Neural cell (in vitro differentiated cells): ENCODE results near the gene VEGFD. TPM values are rescaled to one million over a fixed set of nuclear protein-coding genes. Genes with fewer than 3 reads are reported as not detected.
"Not testable (repeated sequence)": the region's sequence is repeated elsewhere in the genome, so short reads cannot be mapped to it uniquely, and the experiment has no call there.

ENCODE experiments used
- H2AFZ ChIP-seq: fragments of 200-600, 300-800 bp; sonication (generic), shearing (Covaris generic); 2 replicates; pipeline ENCODE4 v1.6.0; 2014; ENCODE audit warnings: low read depth, mild to moderate bottlenecking, antibody characterized with exemption, low read length, moderate library complexity
- H3F3A ChIP-seq: fragments of 200-600 bp; shearing (Covaris generic); 2 replicates; pipeline ENCODE4 v1.6.1; 2016; ENCODE audit warnings: mild to moderate bottlenecking, moderate library complexity, mixed read lengths, antibody characterized with exemption, low read length; ENCODE audit not compliant: insufficient read depth, poor library complexity, severe bottlenecking
- H3K27ac ChIP-seq: fragments of 200-600, 300-800 bp; sonication (generic), shearing (Covaris generic); 2 replicates; pipeline ENCODE4 v1.5.1; 2014; ENCODE audit warnings: mild to moderate bottlenecking, low read length, moderate library complexity
- H3K27me3 ChIP-seq: fragments of 300-800, 200-600 bp; sonication (generic), shearing (Covaris generic); 2 replicates; pipeline ENCODE4 v1.6.0; 2014; ENCODE audit warnings: mild to moderate bottlenecking, low read depth, low read length, moderate library complexity; ENCODE audit not compliant: insufficient read depth
- H3K36me3 ChIP-seq: fragments of 300-800, 200-600 bp; sonication (generic), shearing (Covaris generic); 2 replicates; pipeline ENCODE4 v1.5.1; 2014; ENCODE audit warnings: mild to moderate bottlenecking, antibody characterized with exemption, low read length, moderate library complexity; ENCODE audit not compliant: insufficient read depth
- H3K4me2 ChIP-seq: fragments of 300-800, 200-600 bp; sonication (generic), shearing (Covaris generic); 2 replicates; pipeline ENCODE4 v1.6.0; 2014; ENCODE audit warnings: mild to moderate bottlenecking, low read length
- H3K4me3 ChIP-seq: fragments of 300-800, 200-600 bp; sonication (generic), shearing (Covaris generic); 2 replicates; pipeline ENCODE4 v1.5.1; 2014; ENCODE audit warnings: mild to moderate bottlenecking, low read length, moderate library complexity
- H3K79me2 ChIP-seq: fragments of 200-600 bp; shearing (Covaris generic); replicated peaks from 2 replicates; pipeline ENCODE4 v1.6.0; 2014; ENCODE audit warnings: mild to moderate bottlenecking, low read length, moderate library complexity; ENCODE audit not compliant: insufficient read depth
- H3K9ac ChIP-seq: fragments of 300-800, 200-600 bp; sonication (generic), shearing (Covaris generic); 2 replicates; pipeline ENCODE4 v1.6.1; 2016; ENCODE audit warnings: mild to moderate bottlenecking, low read length, mixed read lengths
- H3K9me2 ChIP-seq: fragments of 200-600 bp; shearing (Covaris generic); 2 replicates; pipeline ENCODE4 v1.6.1; 2016; ENCODE audit warnings: mild to moderate bottlenecking, low read length, mixed read lengths; ENCODE audit not compliant: insufficient read depth
- H3K9me3 ChIP-seq: fragments of 200-600, 300-800 bp; sonication (generic), shearing (Covaris generic); 2 replicates; pipeline ENCODE4 v1.6.1; 2016; ENCODE audit warnings: mild to moderate bottlenecking, mixed run types, low read length, moderate library complexity, mixed read lengths
- H4K20me1 ChIP-seq: fragments of 200-600 bp; shearing (Covaris generic); 2 replicates; pipeline ENCODE4 v1.6.1; 2016; ENCODE audit warnings: mild to moderate bottlenecking, mixed run types; ENCODE audit not compliant: insufficient read depth
- CTCF ChIP-seq: fragments of 450-650 bp; IDR thresholded peaks from 2 replicates; pipeline ENCODE4 v1.5.1; 2014; ENCODE audit warnings: antibody characterized with exemption, mild to moderate bottlenecking, moderate library complexity; ENCODE audit not compliant: poor library complexity, severe bottlenecking
- EP300 ChIP-seq: fragments of 450-650 bp; conservative IDR thresholded peaks from 2 replicates; pipeline ENCODE4 v1.6.1; 2014; ENCODE audit warnings: antibody characterized with exemption, mild to moderate bottlenecking, moderate library complexity; ENCODE audit not compliant: poor library complexity, severe bottlenecking
- EZH2 ChIP-seq: fragments of 200-600, 300-800 bp; shearing (Covaris generic), sonication (generic); IDR thresholded peaks from 2 replicates; pipeline ENCODE4 v1.6.1; 2014; ENCODE audit warnings: antibody characterized with exemption, low read length, borderline replicate concordance, mild to moderate bottlenecking; ENCODE audit not compliant: insufficient read depth, poor library complexity, severe bottlenecking
- MXI1 ChIP-seq: fragments of 450-650 bp; conservative IDR thresholded peaks from 2 replicates; pipeline ENCODE4 v1.6.1; 2014; ENCODE audit warnings: antibody characterized with exemption, mild to moderate bottlenecking; ENCODE audit not compliant: poor library complexity, severe bottlenecking
- POLR2AphosphoS5 ChIP-seq: IDR thresholded peaks from 2 replicates; pipeline ENCODE4 v1.6.1; 2012
- RAD21 ChIP-seq: fragments of 450-650 bp; conservative IDR thresholded peaks from 2 replicates; pipeline ENCODE4 v1.6.1; 2014; ENCODE audit warnings: antibody characterized with exemption, mild to moderate bottlenecking, moderate library complexity
- REST ChIP-seq: IDR thresholded peaks from 2 replicates; pipeline ENCODE4 v1.6.1; 2012; ENCODE audit warnings: borderline replicate concordance
- SMC3 ChIP-seq: fragments of 450-650 bp; conservative IDR thresholded peaks from 2 replicates; pipeline ENCODE4 v1.6.1; 2014; ENCODE audit warnings: antibody characterized with exemption, mild to moderate bottlenecking, moderate library complexity; ENCODE audit not compliant: poor library complexity
- TAF1 ChIP-seq: IDR thresholded peaks from 2 replicates; pipeline ENCODE4 v1.6.1; 2012; ENCODE audit warnings: low read depth
- polyA plus RNA-seq: library from polyadenylated mRNA; depleted of rRNA; stranded (reverse); fragments of >200 nt; gene quantifications from 2 replicates; pipeline ENCODE4 v1.2.3, GENCODE V29; 2014

Gene VEGFD
- polyA plus RNA-seq, 1 donor from 2014 or later, result not detected

GRCh38 chrX:15311119-15311518 is 73.1 kb downstream of the VEGFD start:
- Histone ChIP-seq H3K27me3 (no peaks in the 10 kb centered on the region), H3K4me2 (no peak overlapping the region), H3F3A (no peaks in the 10 kb centered on the region), H3K27ac (no peak overlapping the region), H3K9ac (no peak overlapping the region), H3K79me2 (no peaks in the 10 kb centered on the region), H3K9me3 (no peaks in the 10 kb centered on the region), H3K9me2 (no peaks in the 10 kb centered on the region), H3K4me3 (no peak overlapping the region), H4K20me1 (no peaks in the 10 kb centered on the region), H2AFZ (no peak overlapping the region), H3K36me3 (no peaks in the 10 kb centered on the region)
- TF ChIP-seq CTCF, result no peak
- no peak for TF ChIP-seq REST
- no peak for TF ChIP-seq POLR2AphosphoS5
- no peak for TF ChIP-seq EP300
- no peak for TF ChIP-seq TAF1
- TF ChIP-seq MXI1, result no peak
- TF ChIP-seq EZH2, result no peak
- no peak for TF ChIP-seq RAD21
- TF ChIP-seq SMC3, result no peak

DNA sequence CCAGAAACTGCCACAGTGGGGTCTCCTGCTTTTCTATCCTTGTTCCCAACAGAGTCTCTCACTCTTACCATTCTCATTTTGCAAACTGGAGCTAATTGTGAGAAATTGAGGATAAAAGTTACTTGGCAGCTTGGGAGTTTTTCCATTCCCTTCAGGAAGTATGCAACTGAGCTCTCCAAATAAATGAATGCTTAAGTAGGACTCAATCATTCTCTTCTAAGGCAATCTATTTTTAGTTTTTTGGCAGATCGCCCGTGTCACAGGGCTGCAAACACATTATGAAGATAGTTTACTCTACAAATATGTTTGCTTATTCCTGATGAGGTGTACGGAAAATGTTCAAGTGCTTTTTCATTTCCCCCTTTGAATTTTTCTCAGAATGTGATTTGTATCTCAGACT is 74.1 kb downstream of the VEGFD start:
- Histone ChIP-seq H3K9me3 (no peaks in the 10 kb centered on the region), H3K4me2 (no peak overlapping the region), H3K79me2 (no peaks in the 10 kb centered on the region), H3K27me3 (no peaks in the 10 kb centered on the region), H3F3A (no peaks in the 10 kb centered on the region), H4K20me1 (no peaks in the 10 kb centered on the region), H3K9ac (no peak overlapping the region), H3K9me2 (no peaks in the 10 kb centered on the region), H2AFZ (no peak overlapping the region), H3K36me3 (no peaks in the 10 kb centered on the region), H3K27ac (no peak overlapping the region), H3K4me3 (no peak overlapping the region)
- no peak for TF ChIP-seq SMC3
- no peak for TF ChIP-seq TAF1
- TF ChIP-seq EP300, result no peak
- TF ChIP-seq EZH2, result no peak
- no peak for TF ChIP-seq REST
- TF ChIP-seq POLR2AphosphoS5, result no peak
- TF ChIP-seq CTCF, result no peak
- no peak for TF ChIP-seq MXI1
- no peak for TF ChIP-seq RAD21

DNA sequence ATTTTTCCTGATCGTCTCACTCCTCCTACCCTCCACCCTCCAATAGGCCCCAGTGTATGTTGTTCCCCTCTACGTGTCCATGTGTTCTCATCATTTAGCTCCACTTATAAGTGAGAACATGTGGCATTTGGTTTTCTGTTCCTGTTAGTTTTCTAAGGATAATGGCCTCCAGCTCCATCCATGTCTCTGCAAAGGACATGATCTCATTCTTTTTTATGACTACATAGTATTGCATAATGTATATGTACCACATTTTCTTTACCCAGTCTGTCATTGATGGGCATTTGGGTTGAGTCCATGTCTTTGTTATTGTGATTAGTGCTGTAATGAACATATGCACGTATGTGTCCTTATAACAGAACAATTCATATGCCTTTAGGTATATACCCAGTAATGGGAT is 78.3 kb downstream of the VEGFD start:
- not testable (repeated sequence) for H3K36me3 ChIP-seq, H3K4me2 ChIP-seq, H3K9me3 ChIP-seq, H3K9ac ChIP-seq, H3K27ac ChIP-seq, H3K9me2 ChIP-seq, H4K20me1 ChIP-seq, H3K27me3 ChIP-seq, H2AFZ ChIP-seq, H3K4me3 ChIP-seq, H3K79me2 ChIP-seq, H3F3A ChIP-seq
